Measurements from ENCODE around the gene SLC22A17.

The SLC22A17 gene

GRCh38 chr14:23324993-23325392, 27.7 kb downstream of the SLC22A17 start:
- no peak overlapping the region for H3K4me3 ChIP-seq (replicated peaks; ENCODE audit: low read depth, low read length)
- H3K36me3 ChIP-seq (ENCODE audit: control insufficient read depth, insufficient read depth, low read length) = peaks cover 15% of the 10 kb centered on the region
- no peaks in the 10 kb centered on the region for H3K27me3 ChIP-seq (replicated peaks; ENCODE audit: control insufficient read depth, insufficient read depth, low read length)
- no peak for TF ChIP-seq CTCF (IDR thresholded peaks at IDR 0.05; ENCODE audit: insufficient read depth, low read length, poor library complexity, severe bottlenecking)
- no peak for DNase-seq (ENCODE audit: extremely low read depth, insufficient read length)

- H3K36me3 ChIP-seq (ENCODE audit: control insufficient read depth, insufficient read depth, low read length) = peaks cover 15% of the 10 kb centered on the region
- no peak overlapping the region for H3K4me3 ChIP-seq (replicated peaks; ENCODE audit: low read depth, low read length)
- no peaks in the 10 kb centered on the region for H3K27me3 ChIP-seq (replicated peaks; ENCODE audit: control insufficient read depth, insufficient read depth, low read length)
- TF ChIP-seq CTCF (IDR thresholded peaks at IDR 0.05; ENCODE audit: insufficient read depth, low read length, poor library complexity, severe bottlenecking) = no peak
- no peak for DNase-seq (ENCODE audit: extremely low read depth, insufficient read length)
Observed at GRCh38 chr14:23324455-23324846, 28.2 kb downstream of the SLC22A17 start.

GRCh38 chr14:23323838-23324454, 28.7 kb downstream of the SLC22A17 start:
- no peak for DNase-seq (ENCODE audit: extremely low read depth, insufficient read length)
- no peak for TF ChIP-seq CTCF (IDR thresholded peaks at IDR 0.05; ENCODE audit: insufficient read depth, low read length, poor library complexity, severe bottlenecking)
- H3K27me3 ChIP-seq (replicated peaks; ENCODE audit: control insufficient read depth, insufficient read depth, low read length) = no peaks in the 10 kb centered on the region
- H3K36me3 ChIP-seq (ENCODE audit: control insufficient read depth, insufficient read depth, low read length) = peaks cover 15% of the 10 kb centered on the region
- H3K4me3 ChIP-seq (replicated peaks; ENCODE audit: low read depth, low read length) = no peak overlapping the region

GRCh38 chr14:23322568-23323517, 29.8 kb downstream of the SLC22A17 start:
- TF ChIP-seq CTCF (IDR thresholded peaks at IDR 0.05; ENCODE audit: insufficient read depth, low read length, poor library complexity, severe bottlenecking) = no peak
- Histone ChIP-seq H3K4me3 (replicated peaks; ENCODE audit: low read depth, low read length) (peak overlapping the region; percentile 94), H3K36me3 (ENCODE audit: control insufficient read depth, insufficient read depth, low read length) (peaks cover 15% of the 10 kb centered on the region), H3K27me3 (replicated peaks; ENCODE audit: control insufficient read depth, insufficient read depth, low read length) (no peaks in the 10 kb centered on the region)
- DNase-seq (ENCODE audit: extremely low read depth, insufficient read length) = no peak

- TF ChIP-seq CTCF (IDR thresholded peaks at IDR 0.05; ENCODE audit: insufficient read depth, low read length, poor library complexity, severe bottlenecking) = no peak
- H3K4me3 ChIP-seq (replicated peaks; ENCODE audit: low read depth, low read length) = peak overlapping the region; percentile 94
- no peaks in the 10 kb centered on the region for H3K27me3 ChIP-seq (replicated peaks; ENCODE audit: control insufficient read depth, insufficient read depth, low read length)
- H3K36me3 ChIP-seq (ENCODE audit: control insufficient read depth, insufficient read depth, low read length) = peaks cover 15% of the 10 kb centered on the region
- DNase-seq (ENCODE audit: extremely low read depth, insufficient read length) = peak; percentile 52
Observed at GRCh38 chr14:23321572-23322547, 30.8 kb downstream of the SLC22A17 start.
